ENCODE measurements around the gene PREX1.
"Not testable (repeated sequence)": the region's sequence is repeated elsewhere in the genome, so short reads cannot be mapped to it uniquely, and the experiment has no call there.

The PREX1 gene

GRCh38 chr20:48758206-48758820 lies 69.5 kb downstream of the PREX1 start:
- in situ Hi-C loops (cut with MboI; ENCODE audit: low sequenced_read_pairs), result no loop called here
- Histone ChIP-seq H3K36me3 (replicated peaks) (no peaks in the 10 kb centered on the region), H3K4me3 (no peak overlapping the region), H3K9me3 (peaks cover 3% of the 10 kb centered on the region; the same call in 1 of the 2 replicates), H3K4me1 (peaks cover under 1% of the 10 kb centered on the region; the same call in 1 of the 2 replicates), H3K27me3 (ENCODE audit: low read depth) (no peaks in the 10 kb centered on the region)
- DNase-seq (ENCODE audit: low spot score in 2 of 2), result no peak

DNA sequence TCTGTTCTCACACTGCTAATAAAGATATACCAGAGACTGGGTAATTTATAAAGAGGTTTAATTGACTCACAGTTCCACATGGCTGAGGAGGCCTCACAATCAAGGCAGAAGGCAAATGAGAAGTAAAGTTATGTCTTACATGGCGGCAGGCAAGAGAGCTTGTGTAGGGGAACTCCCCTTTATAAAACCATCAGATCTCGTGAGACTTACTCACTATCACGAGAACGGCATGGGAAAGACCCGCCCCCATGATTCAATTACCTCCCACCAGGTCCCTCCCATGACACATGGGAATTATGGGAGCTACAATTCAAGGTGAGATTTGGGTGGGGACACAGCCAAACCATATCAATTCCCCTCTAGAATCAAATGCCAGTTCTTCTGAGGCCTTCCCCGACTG lies 71.0 kb downstream of the PREX1 start:
- H3K4me3 ChIP-seq; H3K9me3 ChIP-seq; H3K27me3 ChIP-seq (ENCODE audit: low read depth); in situ Hi-C loops (cut with MboI; ENCODE audit: low sequenced_read_pairs); H3K4me1 ChIP-seq; H3K36me3 ChIP-seq (replicated peaks); DNase-seq (ENCODE audit: low spot score in 2 of 2): not testable (repeated sequence)

- Histone ChIP-seq H3K4me3 (no peak overlapping the region), H3K27me3 (ENCODE audit: low read depth) (no peaks in the 10 kb centered on the region), H3K9me3 (peaks cover 3% of the 10 kb centered on the region; the same call in 1 of the 2 replicates), H3K4me1 (peaks cover 2% of the 10 kb centered on the region; the same call in 1 of the 2 replicates), H3K36me3 (replicated peaks) (no peaks in the 10 kb centered on the region)
- DNase-seq (ENCODE audit: low spot score in 2 of 2), result no peak
- in situ Hi-C loops (cut with MboI; ENCODE audit: low sequenced_read_pairs), result no loop called here
Observed at GRCh38 chr20:48754292-48754691, 73.5 kb downstream of the PREX1 start.

DNA sequence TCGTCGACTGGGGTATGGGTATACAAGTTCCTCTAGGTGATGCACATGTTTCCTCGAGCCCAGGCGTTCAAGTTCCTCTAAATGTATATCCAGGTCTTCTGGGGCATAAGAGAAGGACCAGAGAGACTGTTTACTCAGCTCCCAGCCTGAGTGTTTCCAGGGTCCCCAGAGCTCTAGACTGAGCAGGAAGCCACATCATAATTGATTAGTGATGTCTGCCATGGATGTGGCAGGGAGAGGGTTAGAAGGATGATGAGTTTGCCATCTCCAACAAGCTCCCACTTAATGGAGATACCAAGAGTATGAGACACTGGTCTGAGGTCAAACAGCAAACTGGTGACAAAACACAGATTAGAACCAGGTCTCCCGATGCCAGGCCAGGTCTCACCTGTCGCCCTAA lies 74.8 kb downstream of the PREX1 start:
- no peak overlapping the region for H3K4me3 ChIP-seq
- peaks cover 2% of the 10 kb centered on the region; the same call in 1 of the 2 replicates for H3K4me1 ChIP-seq
- no peak for DNase-seq (ENCODE audit: low spot score in 2 of 2)
- H3K27me3 ChIP-seq (ENCODE audit: low read depth), result no peaks in the 10 kb centered on the region
- no peaks in the 10 kb centered on the region for H3K36me3 ChIP-seq (replicated peaks)
- H3K9me3 ChIP-seq, result peaks cover 3% of the 10 kb centered on the region; the same call in 1 of the 2 replicates
- in situ Hi-C loops (cut with MboI; ENCODE audit: low sequenced_read_pairs), result no loop called here

DNA sequence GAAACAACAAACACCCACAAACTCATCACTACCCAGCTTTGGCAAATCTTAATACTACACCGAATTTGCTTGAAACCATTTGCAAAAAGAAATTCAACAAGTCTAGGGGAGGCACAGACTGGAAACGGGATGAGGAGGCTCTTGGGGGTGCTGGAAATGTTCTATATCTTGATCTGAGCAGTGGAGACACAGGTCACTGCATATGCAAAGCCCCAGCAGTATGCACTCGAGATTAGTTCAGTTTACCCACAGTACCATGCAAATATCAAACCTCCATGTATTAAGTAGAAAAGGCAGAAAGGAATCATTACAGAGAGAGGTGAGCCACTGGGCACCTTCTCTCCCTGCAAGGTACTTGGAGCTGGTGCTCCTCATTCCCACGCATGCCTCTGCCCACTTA lies 75.9 kb downstream of the PREX1 start:
- H3K9me3 ChIP-seq, result peaks cover 3% of the 10 kb centered on the region; the same call in 1 of the 2 replicates
- no peak for DNase-seq (ENCODE audit: low spot score in 2 of 2)
- H3K27me3 ChIP-seq (ENCODE audit: low read depth), result no peaks in the 10 kb centered on the region
- H3K4me1 ChIP-seq, result peaks cover 7% of the 10 kb centered on the region
- H3K36me3 ChIP-seq (replicated peaks), result no peaks in the 10 kb centered on the region
- H3K4me3 ChIP-seq, result no peak overlapping the region
- in situ Hi-C loops (cut with MboI; ENCODE audit: low sequenced_read_pairs), result no loop called here

GRCh38 chr20:48750941-48751635 lies 76.7 kb downstream of the PREX1 start:
- peak; percentile 8 to 61 for DNase-seq (ENCODE audit: low spot score in 2 of 2)
- no peaks in the 10 kb centered on the region for H3K36me3 ChIP-seq (replicated peaks)
- peaks cover 3% of the 10 kb centered on the region; the same call in 1 of the 2 replicates for H3K9me3 ChIP-seq
- H3K4me1 ChIP-seq, result peaks cover 10% of the 10 kb centered on the region
- in situ Hi-C loops (cut with MboI; ENCODE audit: low sequenced_read_pairs), result no loop called here
- H3K27me3 ChIP-seq (ENCODE audit: low read depth), result no peaks in the 10 kb centered on the region
- no peak overlapping the region for H3K4me3 ChIP-seq

- no peak overlapping the region for H3K4me3 ChIP-seq
- DNase-seq (ENCODE audit: low spot score in 2 of 2), result no peak
- no peaks in the 10 kb centered on the region for H3K36me3 ChIP-seq (replicated peaks)
- in situ Hi-C loops (cut with MboI; ENCODE audit: low sequenced_read_pairs), result no loop called here
- no peaks in the 10 kb centered on the region for H3K27me3 ChIP-seq (ENCODE audit: low read depth)
- H3K9me3 ChIP-seq, result peaks cover 1% of the 10 kb centered on the region; the same call in 1 of the 2 replicates
- peaks cover 10% of the 10 kb centered on the region for H3K4me1 ChIP-seq
Observed at GRCh38 chr20:48750376-48750775, 77.4 kb downstream of the PREX1 start.

DNA sequence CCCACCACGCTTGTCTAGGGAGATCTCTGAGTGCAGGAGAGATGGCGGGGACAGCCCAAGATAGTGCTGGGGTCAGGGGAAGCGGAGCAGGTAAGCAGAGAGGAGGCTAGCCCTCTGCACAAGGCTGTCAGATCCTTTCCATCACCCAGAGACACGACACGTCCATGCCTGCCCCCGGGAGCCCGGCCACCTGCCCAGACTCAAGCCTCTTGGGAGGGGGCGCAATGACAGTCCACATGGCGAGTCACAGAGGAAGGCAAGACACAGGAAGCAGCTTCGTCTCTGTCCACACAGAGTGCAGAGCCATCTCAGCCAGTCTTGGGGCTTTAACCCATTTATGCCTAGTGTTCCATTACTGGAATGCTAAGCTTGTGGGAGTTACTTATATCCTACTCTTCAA lies 78.4 kb downstream of the PREX1 start:
- peaks cover 10% of the 10 kb centered on the region for H3K4me1 ChIP-seq
- in situ Hi-C loops (cut with MboI; ENCODE audit: low sequenced_read_pairs), result no loop called here

DNA sequence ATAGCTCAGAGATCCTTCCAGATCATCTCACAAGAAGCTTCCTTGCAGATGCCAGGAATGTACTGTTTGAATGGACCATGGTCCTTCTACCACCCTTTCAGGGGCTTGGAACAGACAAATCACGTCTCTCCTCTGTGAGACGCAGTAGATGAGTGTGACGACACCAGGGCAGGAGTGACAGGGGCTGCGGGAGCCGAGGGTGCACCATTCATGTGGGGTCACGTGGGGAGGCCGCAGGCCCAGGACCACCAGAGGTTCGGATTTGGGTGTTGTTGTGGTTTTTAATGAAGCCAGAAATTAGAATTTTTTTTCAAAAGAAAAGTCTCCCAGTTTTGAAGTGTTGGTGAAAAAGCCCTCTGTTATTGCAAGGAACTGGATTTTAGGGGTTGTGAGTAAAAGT lies 79.2 kb downstream of the PREX1 start:
- no peak for DNase-seq (ENCODE audit: low spot score in 2 of 2)
- Histone ChIP-seq H3K27me3 (ENCODE audit: low read depth) (no peaks in the 10 kb centered on the region), H3K9me3 (no peaks in the 10 kb centered on the region), H3K36me3 (replicated peaks) (no peaks in the 10 kb centered on the region), H3K4me1 (peaks cover 10% of the 10 kb centered on the region), H3K4me3 (no peak overlapping the region)
- in situ Hi-C loops (cut with MboI; ENCODE audit: low sequenced_read_pairs), result no loop called here

More for the DNA sequence above, 78.4 kb downstream of the PREX1 start:
- no peak overlapping the region for H3K4me3 ChIP-seq
- no peaks in the 10 kb centered on the region for H3K36me3 ChIP-seq (replicated peaks)
- DNase-seq (ENCODE audit: low spot score in 2 of 2), result no peak
- H3K9me3 ChIP-seq, result no peaks in the 10 kb centered on the region
- H3K27me3 ChIP-seq (ENCODE audit: low read depth), result no peaks in the 10 kb centered on the region

- Histone ChIP-seq H3K4me3 (no peak overlapping the region), H3K27me3 (ENCODE audit: low read depth) (no peaks in the 10 kb centered on the region), H3K4me1 (peaks cover 10% of the 10 kb centered on the region), H3K9me3 (no peaks in the 10 kb centered on the region), H3K36me3 (replicated peaks) (no peaks in the 10 kb centered on the region)
- no peak for DNase-seq (ENCODE audit: low spot score in 2 of 2)
- in situ Hi-C loops (cut with MboI; ENCODE audit: low sequenced_read_pairs), result no loop called here
Observed at GRCh38 chr20:48747840-48748414, 79.9 kb downstream of the PREX1 start.

GRCh38 chr20:48745330-48745729 lies 82.5 kb downstream of the PREX1 start:
- in situ Hi-C loops (cut with MboI; ENCODE audit: low sequenced_read_pairs), result no loop called here
- Histone ChIP-seq H3K4me1 (peaks cover 18% of the 10 kb centered on the region), H3K4me3 (no peak overlapping the region), H3K36me3 (replicated peaks) (no peaks in the 10 kb centered on the region), H3K9me3 (no peaks in the 10 kb centered on the region), H3K27me3 (ENCODE audit: low read depth) (no peaks in the 10 kb centered on the region)
- DNase-seq (ENCODE audit: low spot score in 2 of 2), result no peak

- DNase-seq (ENCODE audit: low spot score in 2 of 2), result no peak
- no peak overlapping the region for H3K4me3 ChIP-seq
- no peaks in the 10 kb centered on the region for H3K27me3 ChIP-seq (ENCODE audit: low read depth)
- in situ Hi-C loops (cut with MboI; ENCODE audit: low sequenced_read_pairs), result no loop called here
- no peaks in the 10 kb centered on the region for H3K36me3 ChIP-seq (replicated peaks)
- no peaks in the 10 kb centered on the region for H3K9me3 ChIP-seq
- peaks cover 19% of the 10 kb centered on the region for H3K4me1 ChIP-seq
Observed at GRCh38 chr20:48744515-48744914, 83.3 kb downstream of the PREX1 start.

- in situ Hi-C loops (cut with MboI; ENCODE audit: low sequenced_read_pairs), result no loop called here
Observed at GRCh38 chr20:48743807-48744206, 84.0 kb downstream of the PREX1 start.

More at GRCh38 chr20:48743807-48744206, 84.0 kb downstream of the PREX1 start:
- no peak overlapping the region for H3K4me3 ChIP-seq
- no peak for DNase-seq (ENCODE audit: low spot score in 2 of 2)
- H3K4me1 ChIP-seq, result peaks cover 19% of the 10 kb centered on the region
- no peaks in the 10 kb centered on the region for H3K9me3 ChIP-seq
- no peaks in the 10 kb centered on the region for H3K27me3 ChIP-seq (ENCODE audit: low read depth)
- no peaks in the 10 kb centered on the region for H3K36me3 ChIP-seq (replicated peaks)

Data from HAP-1 (cell line).